SU-DHL-6 (cell line): Measurements from ENCODE around the gene SCYL1.

Experiments used
- H2AFZ ChIP-seq: fragments of 200-600 bp; sonication (generic); 2 replicates; pipeline ENCODE4 v1.6.1; 2014; ENCODE audit warnings: low read depth, mild to moderate bottlenecking, moderate library complexity, mixed read lengths, antibody characterized with exemption, low read length; ENCODE audit not compliant: severe bottlenecking
- H3F3A ChIP-seq: fragments of 200-600 bp; shearing (Covaris generic); 2 replicates; pipeline ENCODE4 v1.6.0; 2016; ENCODE audit warnings: antibody characterized with exemption, mild to moderate bottlenecking; ENCODE audit not compliant: insufficient read depth
- H3K27ac ChIP-seq: fragments of 200-600 bp; sonication (generic); 2 replicates; pipeline ENCODE4 v1.5.1; 2016; ENCODE audit warnings: low read depth, mild to moderate bottlenecking, low read length, moderate library complexity, mixed read lengths
- H3K27me3 ChIP-seq: fragments of 200-600 bp; sonication (generic), shearing (Covaris generic); 2 replicates; pipeline ENCODE4 v1.6.0; 2014; ENCODE audit warnings: mild to moderate bottlenecking, low read length
- H3K36me3 ChIP-seq: fragments of 200-600 bp; sonication (generic); 2 replicates; pipeline ENCODE4 v1.6.1; 2014; ENCODE audit warnings: mild to moderate bottlenecking, low read length, mixed read lengths
- H3K4me2 ChIP-seq: fragments of 300-600, 200-600 bp; shearing (Covaris generic), sonication (generic); 2 replicates; pipeline ENCODE4 v1.6.0; 2014; ENCODE audit warnings: low read length, low read depth, mild to moderate bottlenecking; ENCODE audit not compliant: poor library complexity, severe bottlenecking
- H3K4me3 ChIP-seq: fragments of 200-600 bp; sonication (generic); 2 replicates; pipeline ENCODE4 v1.5.1; 2014; ENCODE audit warnings: antibody characterized with exemption, low read length, mild to moderate bottlenecking, mixed read lengths; ENCODE audit not compliant: insufficient read depth, poor library complexity, severe bottlenecking
- H3K79me2 ChIP-seq: fragments of 200-600 bp; sonication (generic); 2 replicates; pipeline ENCODE4 v1.6.1; 2014; ENCODE audit warnings: mild to moderate bottlenecking, low read length, moderate library complexity; ENCODE audit not compliant: insufficient read depth
- H3K9ac ChIP-seq: fragments of 200-600 bp; sonication (generic); 2 replicates; pipeline ENCODE4 v1.7.0; 2014; ENCODE audit warnings: mild to moderate bottlenecking, low read length
- H3K9me2 ChIP-seq: fragments of 200-600 bp; sonication (generic); replicated peaks from 2 replicates; pipeline ENCODE4 v1.6.1; 2014; ENCODE audit warnings: low read length; ENCODE audit not compliant: insufficient read depth
- H3K9me3 ChIP-seq: fragments of 200-600 bp; sonication (generic); 2 replicates; pipeline ENCODE4 v1.6.1; 2014; ENCODE audit warnings: low read length, mixed read lengths; ENCODE audit not compliant: insufficient read depth
- H4K20me1 ChIP-seq: fragments of 200-600 bp; sonication (generic); 2 replicates; pipeline ENCODE4 v1.6.1; 2014; ENCODE audit warnings: low read depth, mild to moderate bottlenecking, antibody characterized with exemption, low read length, moderate library complexity, mixed read lengths
- CTCF ChIP-seq: fragments of 200-600 bp; sonication (generic); IDR thresholded peaks from one replicate; pipeline ENCODE4 v1.5.1; 2017; ENCODE audit warnings: antibody characterized with exemption, mild to moderate bottlenecking, low read length, moderate library complexity; ENCODE audit not compliant: insufficient read depth, poor library complexity, severe bottlenecking
- EZH2phosphoT487 ChIP-seq: fragments of 200-600 bp; sonication (generic), shearing (Covaris generic); conservative IDR thresholded peaks from 2 replicates; pipeline ENCODE4 v1.6.1; 2018; ENCODE audit warnings: mild to moderate bottlenecking, antibody characterized with exemption, low read length, moderate library complexity, mixed read lengths

Gene SCYL1

GRCh38 chr11:65552388-65552951 lies 27.6 kb downstream of the SCYL1 start:
- H3K4me3 ChIP-seq: no peak overlapping the region
- no peaks in the 10 kb centered on the region for H3K27me3 ChIP-seq
- no peaks in the 10 kb centered on the region for H4K20me1 ChIP-seq
- H3K36me3 ChIP-seq: no peaks in the 10 kb centered on the region
- H3F3A ChIP-seq: no peaks in the 10 kb centered on the region
- no peak overlapping the region for H3K4me2 ChIP-seq
- no peaks in the 10 kb centered on the region for H3K9me3 ChIP-seq
- no peak overlapping the region for H2AFZ ChIP-seq
- TF ChIP-seq EZH2phosphoT487: no peak
- no peak overlapping the region for H3K9ac ChIP-seq
- no peak overlapping the region for H3K27ac ChIP-seq
- H3K79me2 ChIP-seq: no peaks in the 10 kb centered on the region
- no peaks in the 10 kb centered on the region for H3K9me2 ChIP-seq

GRCh38 chr11:65553301-65554001 lies 28.6 kb downstream of the SCYL1 start:
- Histone ChIP-seq H3K27ac (no peak overlapping the region), H3K36me3 (no peaks in the 10 kb centered on the region), H3K9me2 (no peaks in the 10 kb centered on the region), H4K20me1 (no peaks in the 10 kb centered on the region), H2AFZ (no peak overlapping the region), H3K9ac (no peak overlapping the region), H3K4me3 (no peak overlapping the region), H3F3A (no peaks in the 10 kb centered on the region), H3K79me2 (no peaks in the 10 kb centered on the region), H3K4me2 (no peak overlapping the region), H3K9me3 (no peaks in the 10 kb centered on the region), H3K27me3 (no peaks in the 10 kb centered on the region)
- TF ChIP-seq CTCF (no peak), EZH2phosphoT487 (no peak)

GRCh38 chr11:65554057-65554818 lies 29.4 kb downstream of the SCYL1 start:
- Histone ChIP-seq H3K4me2 (no peak overlapping the region), H3K27me3 (no peaks in the 10 kb centered on the region), H3K27ac (no peak overlapping the region), H2AFZ (no peak overlapping the region), H3K79me2 (no peaks in the 10 kb centered on the region), H3K9ac (no peak overlapping the region), H3F3A (no peaks in the 10 kb centered on the region), H3K9me2 (no peaks in the 10 kb centered on the region), H3K9me3 (no peaks in the 10 kb centered on the region), H3K4me3 (no peak overlapping the region), H3K36me3 (no peaks in the 10 kb centered on the region), H4K20me1 (no peaks in the 10 kb centered on the region)
- TF ChIP-seq CTCF (no peak), EZH2phosphoT487 (no peak)
